Measurements from ENCODE around the gene RAB6B. TPM values are rescaled to one million over a fixed set of nuclear protein-coding genes. Genes with fewer than 3 reads are reported as not detected.

Gene RAB6B
- total RNA-seq, 1 experiment from 2014 or later = 18.0 TPM

- DNase-seq (ENCODE audit: low spot score) = no peak
- POLR2A ChIA-PET = no interaction called here
- Mint-ChIP-seq H3K9me3 (no peaks in the 10 kb centered on the region), H3K4me3 (no peak overlapping the region), H3K27ac (no peak overlapping the region; the same call in 1 of the 2 replicates), H3K27me3 (ENCODE audit: low read depth) (no peaks in the 10 kb centered on the region), H3K4me1 (peaks cover 16% of the 10 kb centered on the region), H3K36me3 (peaks cover 46% of the 10 kb centered on the region)
- CTCF ChIA-PET = no interaction called here
- TF ChIP-seq, protein P1, sequence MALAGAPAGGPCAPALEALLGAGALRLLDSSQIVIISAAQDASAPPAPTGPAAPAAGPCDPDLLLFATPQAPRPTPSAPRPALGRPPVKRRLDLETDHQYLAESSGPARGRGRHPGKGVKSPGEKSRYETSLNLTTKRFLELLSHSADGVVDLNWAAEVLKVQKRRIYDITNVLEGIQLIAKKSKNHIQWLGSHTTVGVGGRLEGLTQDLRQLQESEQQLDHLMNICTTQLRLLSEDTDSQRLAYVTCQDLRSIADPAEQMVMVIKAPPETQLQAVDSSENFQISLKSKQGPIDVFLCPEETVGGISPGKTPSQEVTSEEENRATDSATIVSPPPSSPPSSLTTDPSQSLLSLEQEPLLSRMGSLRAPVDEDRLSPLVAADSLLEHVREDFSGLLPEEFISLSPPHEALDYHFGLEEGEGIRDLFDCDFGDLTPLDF (CRISPR knock-in tag; IDR thresholded peaks at IDR 0.05) = no peak
- TF ChIP-seq ZNF121 (CRISPR knock-in tag; IDR thresholded peaks at IDR 0.05) (no peak), ATF1 (CRISPR knock-in tag; IDR thresholded peaks at IDR 0.05) (no peak), FOXK1 (CRISPR knock-in tag; IDR thresholded peaks at IDR 0.05) (no peak), GRHL2 (CRISPR knock-in tag; IDR thresholded peaks at IDR 0.05; ENCODE audit: insufficient replicate concordance, severe bottlenecking) (no peak), ESRRA (CRISPR knock-in tag; IDR thresholded peaks at IDR 0.05; ENCODE audit: borderline replicate concordance) (no peak)
- TF ChIP-seq, protein P2, sequence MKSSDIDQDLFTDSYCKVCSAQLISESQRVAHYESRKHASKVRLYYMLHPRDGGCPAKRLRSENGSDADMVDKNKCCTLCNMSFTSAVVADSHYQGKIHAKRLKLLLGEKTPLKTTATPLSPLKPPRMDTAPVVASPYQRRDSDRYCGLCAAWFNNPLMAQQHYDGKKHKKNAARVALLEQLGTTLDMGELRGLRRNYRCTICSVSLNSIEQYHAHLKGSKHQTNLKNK (CRISPR knock-in tag; IDR thresholded peaks at IDR 0.05) = no peak
- TF ChIP-seq, protein P3, sequence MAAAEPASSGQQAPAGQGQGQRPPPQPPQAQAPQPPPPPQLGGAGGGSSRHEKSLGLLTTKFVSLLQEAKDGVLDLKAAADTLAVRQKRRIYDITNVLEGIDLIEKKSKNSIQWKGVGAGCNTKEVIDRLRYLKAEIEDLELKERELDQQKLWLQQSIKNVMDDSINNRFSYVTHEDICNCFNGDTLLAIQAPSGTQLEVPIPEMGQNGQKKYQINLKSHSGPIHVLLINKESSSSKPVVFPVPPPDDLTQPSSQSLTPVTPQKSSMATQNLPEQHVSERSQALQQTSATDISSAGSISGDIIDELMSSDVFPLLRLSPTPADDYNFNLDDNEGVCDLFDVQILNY (CRISPR knock-in tag; IDR thresholded peaks at IDR 0.05) = no peak
- ATAC-seq = no peak
These were observed 70.7 kb downstream of the RAB6B start for GRCh38 chr3:133824961-133825485.

DNA sequence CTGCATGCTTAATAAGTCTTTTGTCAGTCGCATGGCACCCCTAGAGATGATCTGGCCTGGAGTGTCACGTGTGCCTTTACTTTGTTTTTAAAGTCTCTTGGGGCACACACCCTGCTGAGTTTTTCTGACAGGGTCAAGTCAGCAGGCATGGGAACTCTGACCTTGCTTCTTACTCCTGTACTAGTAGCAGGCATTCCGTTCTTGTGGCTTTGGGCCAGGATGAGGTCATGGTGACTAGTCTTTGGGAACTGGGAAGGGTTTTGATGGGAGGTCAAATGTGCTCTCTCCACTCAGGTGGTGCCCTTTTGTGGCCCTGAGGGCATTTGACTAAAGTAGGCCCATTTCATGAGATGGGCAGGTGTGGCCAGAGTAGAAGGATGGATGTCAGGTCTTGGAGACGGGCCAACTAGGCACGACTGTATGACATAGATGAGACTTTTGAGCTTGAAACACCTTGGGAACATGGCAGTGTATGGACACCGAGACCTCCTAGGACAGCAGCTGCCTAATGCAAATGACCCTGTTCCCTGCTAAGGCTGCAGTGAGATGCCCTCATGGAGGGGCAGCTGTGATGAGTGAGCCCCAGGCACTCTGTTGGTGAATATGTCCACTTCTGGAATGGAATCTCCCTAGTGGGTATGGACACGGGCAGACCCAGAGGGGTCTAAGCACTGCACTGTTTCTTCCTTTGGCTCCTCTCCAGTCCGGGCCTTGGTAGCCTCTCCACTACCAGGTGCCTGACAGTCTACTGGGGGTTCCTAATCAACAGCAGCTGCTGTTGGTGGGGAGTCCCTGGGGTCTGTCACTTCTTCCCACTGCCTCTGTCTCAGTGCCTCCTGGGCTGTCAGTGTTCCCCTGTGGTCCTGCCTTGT lies 73.7 kb downstream of the RAB6B start:
- CTCF ChIA-PET = interaction anchor here (1.4 kb wide), 1 partner anchor 11 kb away, joined by 6 read pairs; no protein-coding TSS in a partner anchor
- Mint-ChIP-seq H3K36me3 (peaks cover 56% of the 10 kb centered on the region), H3K4me1 (peaks cover 16% of the 10 kb centered on the region), H3K4me3 (no peak overlapping the region), H3K27ac (peak overlapping the region; percentile 59), H3K27me3 (ENCODE audit: low read depth) (no peaks in the 10 kb centered on the region), H3K9me3 (no peaks in the 10 kb centered on the region)
- DNase-seq (ENCODE audit: low spot score) (peak; percentile 61), ATAC-seq (peak; percentile 85)
- POLR2A ChIA-PET = no interaction called here
- TF ChIP-seq, protein P4, sequence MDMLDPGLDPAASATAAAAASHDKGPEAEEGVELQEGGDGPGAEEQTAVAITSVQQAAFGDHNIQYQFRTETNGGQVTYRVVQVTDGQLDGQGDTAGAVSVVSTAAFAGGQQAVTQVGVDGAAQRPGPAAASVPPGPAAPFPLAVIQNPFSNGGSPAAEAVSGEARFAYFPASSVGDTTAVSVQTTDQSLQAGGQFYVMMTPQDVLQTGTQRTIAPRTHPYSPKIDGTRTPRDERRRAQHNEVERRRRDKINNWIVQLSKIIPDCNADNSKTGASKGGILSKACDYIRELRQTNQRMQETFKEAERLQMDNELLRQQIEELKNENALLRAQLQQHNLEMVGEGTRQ (CRISPR knock-in tag; IDR thresholded peaks at IDR 0.05) = peak; percentile 82
- TF ChIP-seq ESRRA (CRISPR knock-in tag; IDR thresholded peaks at IDR 0.05; ENCODE audit: borderline replicate concordance) (no peak), CREB1 (CRISPR knock-in tag; IDR thresholded peaks at IDR 0.05) (no peak), OVOL2 (CRISPR knock-in tag; IDR thresholded peaks at IDR 0.05; ENCODE audit: borderline replicate concordance) (no peak), ZNF423 (CRISPR knock-in tag; IDR thresholded peaks at IDR 0.05) (peak; percentile 7; the same call in 1 of the 2 replicates), EMX1 (CRISPR knock-in tag; IDR thresholded peaks at IDR 0.05) (no peak), AR (CRISPR knock-in tag; IDR thresholded peaks at IDR 0.05) (no peak), FOXK1 (CRISPR knock-in tag; IDR thresholded peaks at IDR 0.05) (no peak), FOXJ3 (CRISPR knock-in tag; IDR thresholded peaks at IDR 0.05; ENCODE audit: borderline replicate concordance) (no peak), ZNF532 (CRISPR knock-in tag; IDR thresholded peaks at IDR 0.05; ENCODE audit: borderline replicate concordance) (no peak), NFE2L1 (CRISPR knock-in tag; IDR thresholded peaks at IDR 0.05) (no peak)
- TF ChIP-seq, protein P5, sequence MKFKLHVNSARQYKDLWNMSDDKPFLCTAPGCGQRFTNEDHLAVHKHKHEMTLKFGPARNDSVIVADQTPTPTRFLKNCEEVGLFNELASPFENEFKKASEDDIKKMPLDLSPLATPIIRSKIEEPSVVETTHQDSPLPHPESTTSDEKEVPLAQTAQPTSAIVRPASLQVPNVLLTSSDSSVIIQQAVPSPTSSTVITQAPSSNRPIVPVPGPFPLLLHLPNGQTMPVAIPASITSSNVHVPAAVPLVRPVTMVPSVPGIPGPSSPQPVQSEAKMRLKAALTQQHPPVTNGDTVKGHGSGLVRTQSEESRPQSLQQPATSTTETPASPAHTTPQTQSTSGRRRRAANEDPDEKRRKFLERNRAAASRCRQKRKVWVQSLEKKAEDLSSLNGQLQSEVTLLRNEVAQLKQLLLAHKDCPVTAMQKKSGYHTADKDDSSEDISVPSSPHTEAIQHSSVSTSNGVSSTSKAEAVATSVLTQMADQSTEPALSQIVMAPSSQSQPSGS (CRISPR knock-in tag; IDR thresholded peaks at IDR 0.05; ENCODE audit: borderline replicate concordance, low read depth) = no peak
- TF ChIP-seq, protein P2 (CRISPR knock-in tag; IDR thresholded peaks at IDR 0.05) = no peak
- TF ChIP-seq, protein P6, sequence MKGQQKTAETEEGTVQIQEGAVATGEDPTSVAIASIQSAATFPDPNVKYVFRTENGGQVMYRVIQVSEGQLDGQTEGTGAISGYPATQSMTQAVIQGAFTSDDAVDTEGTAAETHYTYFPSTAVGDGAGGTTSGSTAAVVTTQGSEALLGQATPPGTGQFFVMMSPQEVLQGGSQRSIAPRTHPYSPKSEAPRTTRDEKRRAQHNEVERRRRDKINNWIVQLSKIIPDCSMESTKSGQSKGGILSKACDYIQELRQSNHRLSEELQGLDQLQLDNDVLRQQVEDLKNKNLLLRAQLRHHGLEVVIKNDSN (CRISPR knock-in tag; IDR thresholded peaks at IDR 0.05) = peak; percentile 76
